Rectal smooth muscle tissue (tissue), 1 donor: ENCODE measurements around the gene ZNF236.

ENCODE experiments used
- H3K27ac ChIP-seq: one replicate; pipeline ENCODE4 v1.7.0; 2013; ENCODE audit warnings: low read depth, low read length, inconsistent platforms
- H3K27me3 ChIP-seq: one replicate; pipeline ENCODE4 v1.7.0; 2013; ENCODE audit warnings: low read length; ENCODE audit not compliant: control insufficient read depth, insufficient read depth
- H3K36me3 ChIP-seq: one replicate; pipeline ENCODE4 v1.7.0; 2013; ENCODE audit warnings: low read length; ENCODE audit not compliant: control insufficient read depth, insufficient read depth
- H3K4me1 ChIP-seq: one replicate; pipeline ENCODE4 v1.7.0; 2013; ENCODE audit warnings: low read length; ENCODE audit not compliant: control insufficient read depth, insufficient read depth
- H3K4me3 ChIP-seq: one replicate; pipeline ENCODE4 v1.7.0; 2013; ENCODE audit warnings: low read length
- H3K9ac ChIP-seq: one replicate; pipeline ENCODE4 v1.7.0; 2013; ENCODE audit warnings: low read length

The ZNF236 gene

GRCh38 chr18:76878426-76878825 lies 56.1 kb downstream of the ZNF236 start:
- H3K36me3 ChIP-seq = peaks cover 17% of the 10 kb centered on the region
- no peaks in the 10 kb centered on the region for H3K4me1 ChIP-seq
- no peak overlapping the region for H3K9ac ChIP-seq
- no peak overlapping the region for H3K4me3 ChIP-seq
- H3K27me3 ChIP-seq = no peaks in the 10 kb centered on the region
- no peak overlapping the region for H3K27ac ChIP-seq

GRCh38 chr18:76880026-76880425 lies 57.7 kb downstream of the ZNF236 start:
- peaks cover 12% of the 10 kb centered on the region for H3K36me3 ChIP-seq
- no peak overlapping the region for H3K27ac ChIP-seq
- H3K4me3 ChIP-seq = no peak overlapping the region
- no peaks in the 10 kb centered on the region for H3K4me1 ChIP-seq
- H3K27me3 ChIP-seq = no peaks in the 10 kb centered on the region
- no peak overlapping the region for H3K9ac ChIP-seq

- Histone ChIP-seq H3K9ac (no peak overlapping the region), H3K36me3 (peaks cover 20% of the 10 kb centered on the region), H3K4me1 (no peaks in the 10 kb centered on the region), H3K27ac (no peak overlapping the region), H3K4me3 (no peak overlapping the region), H3K27me3 (no peaks in the 10 kb centered on the region)
Observed at GRCh38 chr18:76881744-76882143, 59.4 kb downstream of the ZNF236 start.

- Histone ChIP-seq H3K9ac (no peak overlapping the region), H3K27ac (no peak overlapping the region), H3K4me1 (no peaks in the 10 kb centered on the region), H3K27me3 (no peaks in the 10 kb centered on the region), H3K4me3 (no peak overlapping the region), H3K36me3 (peaks cover 19% of the 10 kb centered on the region)
Observed at GRCh38 chr18:76882146-76882545, 59.8 kb downstream of the ZNF236 start.

DNA sequence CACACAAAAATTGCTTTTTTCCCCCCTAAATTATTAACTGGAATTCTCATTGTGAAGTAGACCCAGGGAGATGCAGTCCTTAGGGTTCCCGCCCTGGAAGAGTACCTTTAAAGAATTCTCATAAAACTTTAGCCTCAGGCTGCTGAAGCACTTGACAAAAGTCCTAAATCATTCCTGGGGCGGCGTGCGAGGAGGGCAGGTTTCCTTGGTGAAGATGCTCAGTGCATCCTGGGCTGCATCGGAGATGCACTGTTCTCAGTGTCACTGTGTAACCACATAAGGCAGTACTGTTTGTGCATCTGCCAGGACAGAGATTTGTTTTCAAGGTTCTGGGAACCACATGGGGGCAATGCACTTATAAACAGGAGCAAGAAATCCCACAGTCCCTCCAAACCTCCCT lies 62.6 kb downstream of the ZNF236 start:
- peaks cover 19% of the 10 kb centered on the region for H3K36me3 ChIP-seq
- H3K27me3 ChIP-seq = no peaks in the 10 kb centered on the region
- H3K27ac ChIP-seq = no peak overlapping the region
- no peaks in the 10 kb centered on the region for H3K4me1 ChIP-seq
- no peak overlapping the region for H3K9ac ChIP-seq
- H3K4me3 ChIP-seq = no peak overlapping the region

DNA sequence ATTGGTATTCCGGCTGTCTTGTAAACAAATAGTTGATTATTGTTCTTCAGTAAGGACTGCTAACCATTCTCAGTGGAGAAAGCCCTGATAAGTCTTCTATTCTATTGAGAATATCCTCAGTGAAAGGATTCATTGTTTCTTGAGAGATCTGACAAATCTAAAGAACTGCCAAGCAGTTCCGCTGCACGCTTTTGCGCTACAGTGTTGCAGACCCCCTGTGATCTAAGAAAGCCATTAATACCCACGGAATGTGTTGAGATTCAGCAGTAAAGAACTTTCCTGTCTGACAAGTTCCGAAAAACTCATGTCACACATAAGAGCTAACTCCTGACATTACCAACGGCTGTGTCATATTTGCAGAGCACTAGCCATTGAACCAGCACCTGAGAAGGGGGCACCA lies 63.8 kb downstream of the ZNF236 start:
- no peak overlapping the region for H3K4me3 ChIP-seq
- no peaks in the 10 kb centered on the region for H3K27me3 ChIP-seq
- H3K4me1 ChIP-seq = no peaks in the 10 kb centered on the region
- H3K36me3 ChIP-seq = peaks cover 18% of the 10 kb centered on the region
- no peak overlapping the region for H3K9ac ChIP-seq
- no peak overlapping the region for H3K27ac ChIP-seq

GRCh38 chr18:76889091-76889699 lies 66.8 kb downstream of the ZNF236 start:
- Histone ChIP-seq H3K9ac (no peak overlapping the region), H3K4me3 (no peak overlapping the region), H3K4me1 (no peaks in the 10 kb centered on the region), H3K27me3 (no peaks in the 10 kb centered on the region), H3K27ac (no peak overlapping the region), H3K36me3 (peaks cover 15% of the 10 kb centered on the region)

- Histone ChIP-seq H3K4me3 (no peak overlapping the region), H3K36me3 (peaks cover 34% of the 10 kb centered on the region), H3K27me3 (no peaks in the 10 kb centered on the region), H3K27ac (no peak overlapping the region), H3K9ac (no peak overlapping the region), H3K4me1 (no peaks in the 10 kb centered on the region)
Observed at GRCh38 chr18:76892832-76893231, 70.5 kb downstream of the ZNF236 start.

DNA sequence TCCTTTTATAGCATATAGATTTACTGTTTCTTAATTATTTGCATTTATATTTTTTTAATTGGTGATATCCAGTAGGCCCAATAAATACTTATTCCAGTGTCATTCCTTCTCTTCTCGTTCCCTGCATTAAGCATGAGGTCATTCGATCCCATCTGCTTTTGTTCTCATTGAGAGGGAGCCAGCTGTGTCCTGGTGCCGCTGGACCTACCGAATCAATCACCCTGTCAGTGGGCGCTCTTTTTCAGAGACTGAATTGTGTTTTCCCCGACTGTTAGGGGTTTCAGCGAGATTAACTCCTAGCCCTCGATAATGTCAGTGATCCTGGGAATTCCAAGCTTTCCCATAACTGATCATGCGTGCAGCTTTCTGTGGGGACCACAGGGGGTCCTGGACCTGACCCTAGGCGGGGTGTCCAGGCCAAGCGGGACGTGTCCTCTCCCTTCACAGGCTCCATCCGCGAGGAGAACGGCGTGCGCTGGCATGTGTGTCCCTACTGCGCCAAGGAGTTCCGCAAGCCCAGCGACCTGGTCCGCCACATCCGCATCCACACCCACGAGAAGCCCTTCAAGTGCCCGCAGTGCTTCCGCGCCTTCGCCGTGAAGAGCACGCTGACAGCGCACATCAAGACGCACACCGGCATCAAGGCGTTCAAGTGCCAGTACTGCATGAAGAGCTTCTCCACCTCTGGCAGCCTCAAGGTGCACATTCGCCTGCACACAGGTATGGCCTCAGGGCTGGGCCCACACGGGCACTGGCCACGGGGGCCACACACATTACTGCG lies 72.4 kb downstream of the ZNF236 start:
- H3K27ac ChIP-seq = no peak overlapping the region
- H3K36me3 ChIP-seq = peaks cover 34% of the 10 kb centered on the region
- no peak overlapping the region for H3K4me3 ChIP-seq
- H3K4me1 ChIP-seq = no peaks in the 10 kb centered on the region
- no peaks in the 10 kb centered on the region for H3K27me3 ChIP-seq
- H3K9ac ChIP-seq = no peak overlapping the region

- Histone ChIP-seq H3K27ac (no peak overlapping the region), H3K9ac (no peak overlapping the region), H3K27me3 (no peaks in the 10 kb centered on the region), H3K36me3 (peaks cover 34% of the 10 kb centered on the region), H3K4me3 (no peak overlapping the region), H3K4me1 (no peaks in the 10 kb centered on the region)
Observed at GRCh38 chr18:76895498-76895897, 73.1 kb downstream of the ZNF236 start.

DNA sequence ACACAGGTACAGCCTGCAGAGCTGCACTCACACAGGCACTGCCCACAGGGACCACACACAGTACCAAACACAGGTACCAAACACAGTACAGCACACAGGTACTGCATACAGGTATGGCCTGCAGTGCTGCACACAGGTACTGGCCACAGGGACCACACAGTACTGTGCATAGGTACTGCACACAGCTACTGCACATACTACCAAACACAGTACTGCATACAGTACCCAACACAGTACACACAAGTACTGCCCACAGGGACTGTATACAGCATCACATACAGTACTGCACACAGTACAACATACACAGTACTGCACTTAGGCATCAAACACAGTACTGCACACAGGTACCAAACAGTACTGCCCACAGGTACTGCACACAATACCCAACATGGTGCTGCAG lies 74.3 kb downstream of the ZNF236 start:
- peaks cover 33% of the 10 kb centered on the region for H3K36me3 ChIP-seq
- no peak overlapping the region for H3K27ac ChIP-seq
- H3K9ac ChIP-seq = no peak overlapping the region
- no peak overlapping the region for H3K4me3 ChIP-seq
- no peaks in the 10 kb centered on the region for H3K4me1 ChIP-seq
- no peaks in the 10 kb centered on the region for H3K27me3 ChIP-seq

- Histone ChIP-seq H3K36me3 (peaks cover 35% of the 10 kb centered on the region), H3K9ac (no peak overlapping the region), H3K27ac (no peak overlapping the region), H3K4me3 (no peak overlapping the region), H3K27me3 (no peaks in the 10 kb centered on the region), H3K4me1 (no peaks in the 10 kb centered on the region)
Observed at GRCh38 chr18:76897257-76897656, 74.9 kb downstream of the ZNF236 start.

GRCh38 chr18:76903386-76903785 lies 81.0 kb downstream of the ZNF236 start:
- no peaks in the 10 kb centered on the region for H3K4me1 ChIP-seq
- no peak overlapping the region for H3K4me3 ChIP-seq
- H3K27me3 ChIP-seq = no peaks in the 10 kb centered on the region
- no peak overlapping the region for H3K27ac ChIP-seq
- H3K36me3 ChIP-seq = peaks cover 9% of the 10 kb centered on the region
- H3K9ac ChIP-seq = no peak overlapping the region
